ENCODE results near the gene TRIM44.
"Not testable (repeated sequence)": the region's sequence is repeated elsewhere in the genome, so short reads cannot be mapped to it uniquely, and the experiment has no call there.

TRIM44 gene

GRCh38 chr11:35712533-35712932, 50.0 kb downstream of the TRIM44 start:
- no peak for DNase-seq (ENCODE audit: extremely low read depth, low read depth)
- no peak overlapping the region for H3K4me3 ChIP-seq (replicated peaks; ENCODE audit: low read depth, low read length)
- no peak for TF ChIP-seq CTCF (IDR thresholded peaks at IDR 0.05; ENCODE audit: low read depth, low read length, missing control alignments)

GRCh38 chr11:35714882-35715627, 52.5 kb downstream of the TRIM44 start:
- DNase-seq (ENCODE audit: extremely low read depth, low read depth), result peak; percentile 12
- no peak overlapping the region for H3K4me3 ChIP-seq (replicated peaks; ENCODE audit: low read depth, low read length)
- no peak for TF ChIP-seq CTCF (IDR thresholded peaks at IDR 0.05; ENCODE audit: low read depth, low read length, missing control alignments)

GRCh38 chr11:35715677-35716076, 53.1 kb downstream of the TRIM44 start:
- H3K4me3 ChIP-seq (replicated peaks; ENCODE audit: low read depth, low read length); DNase-seq (ENCODE audit: extremely low read depth, low read depth): not testable (repeated sequence)

- no peak for DNase-seq (ENCODE audit: extremely low read depth, low read depth)
- H3K4me3 ChIP-seq (replicated peaks; ENCODE audit: low read depth, low read length), result no peak overlapping the region
- TF ChIP-seq CTCF (IDR thresholded peaks at IDR 0.05; ENCODE audit: low read depth, low read length, missing control alignments), result peak; percentile 14
Observed at GRCh38 chr11:35717043-35717442, 54.5 kb downstream of the TRIM44 start.

GRCh38 chr11:35717520-35717919, 54.9 kb downstream of the TRIM44 start:
- TF ChIP-seq CTCF (IDR thresholded peaks at IDR 0.05; ENCODE audit: low read depth, low read length, missing control alignments), result no peak
- H3K4me3 ChIP-seq (replicated peaks; ENCODE audit: low read depth, low read length), result no peak overlapping the region
- no peak for DNase-seq (ENCODE audit: extremely low read depth, low read depth)

GRCh38 chr11:35721651-35722282, 59.2 kb downstream of the TRIM44 start:
- TF ChIP-seq CTCF (IDR thresholded peaks at IDR 0.05; ENCODE audit: low read depth, low read length, missing control alignments), result no peak
- DNase-seq (ENCODE audit: extremely low read depth, low read depth), result no peak
- no peak overlapping the region for H3K4me3 ChIP-seq (replicated peaks; ENCODE audit: low read depth, low read length)

GRCh38 chr11:35722641-35723040, 60.1 kb downstream of the TRIM44 start:
- TF ChIP-seq CTCF (IDR thresholded peaks at IDR 0.05; ENCODE audit: low read depth, low read length, missing control alignments), result no peak
- DNase-seq (ENCODE audit: extremely low read depth, low read depth), result no peak
- H3K4me3 ChIP-seq (replicated peaks; ENCODE audit: low read depth, low read length), result no peak overlapping the region
